GM19397 (cell line): ENCODE data around the gene SAT2.

Source experiments
- ATAC-seq: cut with Tn5 transposase; IDR thresholded peaks from one replicate; pipeline ENCODE4 v1.9.1; 2021; ENCODE audit warnings: mild to moderate bottlenecking, moderate library complexity; ENCODE audit not compliant: unreplicated experiment

Gene SAT2

GRCh38 chr17:7593296-7593695 is 34.3 kb downstream of the SAT2 start:
- ATAC-seq, result no peak

- ATAC-seq, result no peak
These were observed 35.1 kb downstream of the SAT2 start for GRCh38 chr17:7592422-7593021.

GRCh38 chr17:7591596-7591995 is 36.0 kb downstream of the SAT2 start:
- ATAC-seq, result no peak

- ATAC-seq, result no peak
These were observed 36.9 kb downstream of the SAT2 start for GRCh38 chr17:7590743-7591142.

GRCh38 chr17:7589891-7590691 is 37.5 kb downstream of the SAT2 start, which contains the start of gene SOX15:
SOX15 (minus strand) TSS chr17:7590094; CDS start chr17:7589676, 418 bp downstream.
- ATAC-seq, result no peak

- ATAC-seq, result no peak
These were observed 38.3 kb downstream of the SAT2 start for GRCh38 chr17:7589204-7589868.

GRCh38 chr17:7588553-7589203 is 38.9 kb downstream of the SAT2 start:
- ATAC-seq, result no peak

- ATAC-seq, result no peak
These were observed 40.0 kb downstream of the SAT2 start for GRCh38 chr17:7587420-7588151.

GRCh38 chr17:7586673-7587419 is 40.8 kb downstream of the SAT2 start:
- ATAC-seq, result no peak

GRCh38 chr17:7583253-7584109 is 44.1 kb downstream of the SAT2 start, which contains the start of gene MPDU1:
MPDU1 (plus strand) TSS chr17:7583852; CDS start chr17:7583863, 11 bp downstream.
- ATAC-seq, result peak; percentile 72

GRCh38 chr17:7582396-7583252 is 45.0 kb downstream of the SAT2 start:
- no peak for ATAC-seq

- no peak for ATAC-seq
These were observed 46.7 kb downstream of the SAT2 start for GRCh38 chr17:7580604-7581575.

- no peak for ATAC-seq
These were observed 47.6 kb downstream of the SAT2 start for GRCh38 chr17:7579834-7580603.

GRCh38 chr17:7579001-7579833 is 48.4 kb downstream of the SAT2 start, which contains the start of gene CD68:
CD68 (plus strand) TSS chr17:7579638; CDS start chr17:7579678, 40 bp downstream.
- no peak for ATAC-seq
